Measurements from ENCODE around the gene IFI44L. TPM values are rescaled to one million over a fixed set of nuclear protein-coding genes. Genes with fewer than 3 reads are reported as not detected.

Gene IFI44L
- total RNA-seq: 4.6 and 8.3 TPM in 2 replicates

GRCh38 chr1:78619803-78620579 is at the start of gene IFI44L:
Gene IFI44L, plus strand, starts transcription at chr1:78620448. Its CDS starts 7,468 bp downstream, at chr1:78627916.

GRCh38 chr1:78649628-78650027 is 29.4 kb downstream of the IFI44L start, which contains the start of gene IFI44:
Gene IFI44, plus strand, starts transcription at chr1:78649831. Its CDS starts 365 bp downstream, at chr1:78650196.

Other genes with a start within 250 kb of the IFI44L start
- gene PTGFR, start 129.5 kb upstream of the IFI44L start, total RNA-seq: 48.5 and 61.8 TPM in 2 replicates
- 4.8 and 8.0 TPM in 2 replicates for gene IFI44, start 29.4 kb downstream of the IFI44L start, total RNA-seq